GM19023 (cell line): ENCODE data around the gene IFITM2.
"Not testable (repeated sequence)": the region's sequence is repeated elsewhere in the genome, so short reads cannot be mapped to it uniquely, and the experiment has no call there.

Experiments used
- ATAC-seq: cut with Tn5 transposase; IDR thresholded peaks from one replicate; pipeline ENCODE4 v1.9.1; 2021; ENCODE audit warnings: mild to moderate bottlenecking, moderate library complexity; ENCODE audit not compliant: unreplicated experiment

IFITM2 gene

GRCh38 chr11:337711-338110, 30.1 kb downstream of the IFITM2 start:
- no peak for ATAC-seq

- ATAC-seq, result no peak
Measured at GRCh38 chr11:339963-340362, 32.3 kb downstream of the IFITM2 start.

- no peak for ATAC-seq
Measured at GRCh38 chr11:340539-341512, 33.2 kb downstream of the IFITM2 start.

GRCh38 chr11:342328-342727, 34.7 kb downstream of the IFITM2 start:
- no peak for ATAC-seq

- ATAC-seq, result no peak
Measured at GRCh38 chr11:344836-345578, 37.4 kb downstream of the IFITM2 start.

GRCh38 chr11:346529-346928, 38.9 kb downstream of the IFITM2 start:
- ATAC-seq, result no peak

GRCh38 chr11:349270-349954, 41.8 kb downstream of the IFITM2 start:
- not testable (repeated sequence) for ATAC-seq

GRCh38 chr11:350033-350722, 42.6 kb downstream of the IFITM2 start:
- not testable (repeated sequence) for ATAC-seq

GRCh38 chr11:350723-351255, 43.2 kb downstream of the IFITM2 start:
- no peak for ATAC-seq

- no peak for ATAC-seq
Measured at GRCh38 chr11:351411-351810, 43.8 kb downstream of the IFITM2 start.

GRCh38 chr11:352456-353031, 44.9 kb downstream of the IFITM2 start:
- ATAC-seq, result no peak

- ATAC-seq, result no peak
Measured at GRCh38 chr11:353179-353873, 45.7 kb downstream of the IFITM2 start.

GRCh38 chr11:355581-356458, 48.2 kb downstream of the IFITM2 start:
- peak; percentile 61 for ATAC-seq

GRCh38 chr11:356610-357009, 49.0 kb downstream of the IFITM2 start:
- no peak for ATAC-seq

GRCh38 chr11:357582-357981, 50.0 kb downstream of the IFITM2 start:
- ATAC-seq, result no peak

GRCh38 chr11:358129-358800, 50.6 kb downstream of the IFITM2 start:
- ATAC-seq, result no peak
